Naive B cell (primary cell): ENCODE measurements around the gene NFATC3. TPM values are rescaled to one million over a fixed set of nuclear protein-coding genes. Genes with fewer than 3 reads are reported as not detected.
A peak's percentile ranks its signal among the peaks of the same experiment; 100 is the strongest.

Experiments used
- ATAC-seq, 2 donors: fragments of 150-1000 bp; cut with Tn5 transposase; 2 replicates each; pipeline ENCODE4 v1.10.0; 2021; ENCODE audit warnings: low read depth in 2 of 2, mild to moderate bottlenecking in 2 of 2, moderate library complexity in 2 of 2
- DNase-seq: peaks from one replicate; pipeline ENCODE4 v3.0.0; 2022
- H3K27ac Mint-ChIP-seq, 6 donors: one replicate each; pipeline ENCODE4 v1.8.0; 2020 to 2022; ENCODE audit warnings: mild to moderate bottlenecking in 6 of 6, mixed read lengths in 6 of 6, moderate library complexity in 5 of 6, inconsistent platforms in 2 of 6
- H3K27me3 Mint-ChIP-seq, 3 donors: one replicate each; pipeline ENCODE4 v1.8.0; 2021 to 2022; ENCODE audit warnings: mixed read lengths in 3 of 3, mild to moderate bottlenecking in 1 of 3
- H3K36me3 Mint-ChIP-seq, 2 donors: one replicate each; pipeline ENCODE4 v1.8.0; 2020 to 2022; ENCODE audit warnings: mixed read lengths in 2 of 2, inconsistent platforms in 1 of 2, mild to moderate bottlenecking in 1 of 2
- H3K4me1 Mint-ChIP-seq, 3 donors: one replicate each; pipeline ENCODE4 v1.8.0; 2020 to 2022; ENCODE audit warnings: mixed read lengths in 3 of 3, inconsistent platforms in 1 of 3, mild to moderate bottlenecking in 1 of 3, moderate library complexity in 1 of 3
- H3K4me3 Mint-ChIP-seq, 8 donors: one replicate each; pipeline ENCODE4 v1.8.0; 2020 to 2022; ENCODE audit warnings: mild to moderate bottlenecking in 8 of 8, mixed read lengths in 8 of 8, moderate library complexity in 8 of 8, inconsistent platforms in 2 of 8
- H3K9me3 Mint-ChIP-seq, 7 donors: one replicate each; pipeline ENCODE4 v1.8.0; 2020 to 2022; ENCODE audit warnings: mixed read lengths in 7 of 7, mild to moderate bottlenecking in 5 of 7, inconsistent platforms in 2 of 7, moderate library complexity in 1 of 7
- polyA plus RNA-seq, 6 donors: library from polyadenylated mRNA; unstranded; fragments of 300-500 nt; fragmentation: Illumina TruSeq; gene quantifications; one replicate each; pipeline ENCODE4 v1.2.3, GENCODE V29; 2021; ENCODE audit warnings: low read depth in 6 of 6

Gene NFATC3
- polyA plus RNA-seq, 6 donors from 2014 or later: 74.8 to 147 (median 96.7) TPM

- H3K4me1 Mint-ChIP-seq: peaks cover 31 to 50% (median 38%) of the 10 kb centered on the region in 3 donors
- DNase-seq (peak; percentile 46), ATAC-seq (peak; percentile 27 to 36)
- peak overlapping the region in 5 of 6 donors; percentile 50 to 95 (median 80) for H3K27ac Mint-ChIP-seq
- no peaks in the 10 kb centered on the region for H3K9me3 Mint-ChIP-seq
- peak overlapping the region; percentile 87 to 96 (median 94) for H3K4me3 Mint-ChIP-seq
- H3K27me3 Mint-ChIP-seq: no peaks in the 10 kb centered on the region
- H3K36me3 Mint-ChIP-seq: no peaks in the 10 kb centered on the region
Observed at GRCh38 chr16:68236137-68236825, 151.1 kb downstream of the NFATC3 start.

GRCh38 chr16:68236826-68237242 lies 151.7 kb downstream of the NFATC3 start:
- Mint-ChIP-seq H3K27me3 (no peaks in the 10 kb centered on the region), H3K4me1 (peaks cover 31 to 50% (median 38%) of the 10 kb centered on the region in 3 donors), H3K36me3 (no peaks in the 10 kb centered on the region), H3K27ac (peak overlapping the region in 5 of 6 donors; percentile 50 to 95 (median 80)), H3K4me3 (peak overlapping the region; percentile 87 to 96 (median 94)), H3K9me3 (no peaks in the 10 kb centered on the region)
- ATAC-seq: peak; percentile 22 to 23
- DNase-seq: no peak

GRCh38 chr16:68237243-68238028 lies 152.3 kb downstream of the NFATC3 start:
- Mint-ChIP-seq H3K9me3 (no peaks in the 10 kb centered on the region), H3K36me3 (no peaks in the 10 kb centered on the region), H3K4me1 (peaks cover 31 to 50% (median 38%) of the 10 kb centered on the region in 3 donors), H3K27me3 (no peaks in the 10 kb centered on the region), H3K27ac (peak overlapping the region in 4 of 6 donors; percentile 58 to 83 (median 74)), H3K4me3 (peak overlapping the region; percentile 87 to 96 (median 94))
- DNase-seq (peak; percentile 75), ATAC-seq (peak; percentile 67 to 72)

GRCh38 chr16:68238029-68238345 lies 152.8 kb downstream of the NFATC3 start:
- DNase-seq (no peak), ATAC-seq (peak in 1 of 2 donors; percentile 0)
- no peaks in the 10 kb centered on the region for H3K27me3 Mint-ChIP-seq
- peak overlapping the region; percentile 87 to 96 (median 94) for H3K4me3 Mint-ChIP-seq
- peak overlapping the region in 1 of 6 donors; percentile 68 for H3K27ac Mint-ChIP-seq
- no peaks in the 10 kb centered on the region for H3K36me3 Mint-ChIP-seq
- H3K4me1 Mint-ChIP-seq: peaks cover 31 to 50% (median 38%) of the 10 kb centered on the region in 3 donors
- no peaks in the 10 kb centered on the region for H3K9me3 Mint-ChIP-seq

- Mint-ChIP-seq H3K9me3 (no peaks in the 10 kb centered on the region), H3K27me3 (no peaks in the 10 kb centered on the region), H3K27ac (no peak overlapping the region), H3K4me3 (peak overlapping the region in 4 of 8 donors; percentile 12 to 100 (median 39)), H3K36me3 (peaks cover 0 to 3% of the 10 kb centered on the region in 2 donors), H3K4me1 (peaks cover 37 to 52% (median 40%) of the 10 kb centered on the region in 3 donors)
- no peak for ATAC-seq
- DNase-seq: no peak
Observed at GRCh38 chr16:68242085-68242484, 156.9 kb downstream of the NFATC3 start.

- Mint-ChIP-seq H3K4me3 (peak overlapping the region in 7 of 8 donors; percentile 58 to 100 (median 98)), H3K4me1 (peaks cover 38 to 55% (median 43%) of the 10 kb centered on the region in 3 donors), H3K27me3 (no peaks in the 10 kb centered on the region), H3K27ac (no peak overlapping the region), H3K9me3 (no peaks in the 10 kb centered on the region), H3K36me3 (peaks cover 0 to 3% of the 10 kb centered on the region in 2 donors)
- ATAC-seq: no peak
- no peak for DNase-seq
Observed at GRCh38 chr16:68242926-68243858, 158.0 kb downstream of the NFATC3 start.

GRCh38 chr16:68244481-68244902 lies 159.3 kb downstream of the NFATC3 start:
- peaks cover 35 to 45% (median 40%) of the 10 kb centered on the region in 3 donors for H3K4me1 Mint-ChIP-seq
- H3K27ac Mint-ChIP-seq: peak overlapping the region in 2 of 6 donors; percentile 54 to 84
- DNase-seq (no peak), ATAC-seq (no peak)
- no peaks in the 10 kb centered on the region for H3K27me3 Mint-ChIP-seq
- no peaks in the 10 kb centered on the region for H3K9me3 Mint-ChIP-seq
- H3K4me3 Mint-ChIP-seq: peak overlapping the region; percentile 98 to 100 (median 98)
- peaks cover 0 to 3% of the 10 kb centered on the region in 2 donors for H3K36me3 Mint-ChIP-seq

- Mint-ChIP-seq H3K27me3 (no peaks in the 10 kb centered on the region), H3K4me1 (peaks cover 31 to 41% (median 40%) of the 10 kb centered on the region in 3 donors), H3K36me3 (peaks cover 0 to 3% of the 10 kb centered on the region in 2 donors), H3K9me3 (no peaks in the 10 kb centered on the region), H3K4me3 (peak within 1 kb of the TSS; percentile 98 to 100 (median 98)), H3K27ac (peak within 1 kb of the TSS; percentile 42 to 84 (median 70))
- ATAC-seq (peak; percentile 96), DNase-seq (peak; percentile 92)
Observed at GRCh38 chr16:68244903-68245853, 160.0 kb downstream of the NFATC3 start, which contains the start of gene PLA2G15. Gene PLA2G15, plus strand, starts transcription at chr16:68245373. Its CDS starts 54 bp downstream, at chr16:68245427.

GRCh38 chr16:68246121-68246520 lies 161.0 kb downstream of the NFATC3 start:
- H3K4me3 Mint-ChIP-seq: peak overlapping the region; percentile 98 to 100 (median 98)
- H3K9me3 Mint-ChIP-seq: no peaks in the 10 kb centered on the region
- H3K27ac Mint-ChIP-seq: peak overlapping the region in 3 of 6 donors; percentile 33 to 84 (median 62)
- DNase-seq (no peak), ATAC-seq (no peak)
- peaks cover 31 to 45% (median 41%) of the 10 kb centered on the region in 3 donors for H3K4me1 Mint-ChIP-seq
- no peaks in the 10 kb centered on the region for H3K27me3 Mint-ChIP-seq
- peaks cover 0 to 3% of the 10 kb centered on the region in 2 donors for H3K36me3 Mint-ChIP-seq

GRCh38 chr16:68246666-68247065 lies 161.5 kb downstream of the NFATC3 start:
- ATAC-seq: no peak
- Mint-ChIP-seq H3K4me3 (peak overlapping the region in 6 of 8 donors; percentile 51 to 100 (median 98)), H3K27me3 (no peaks in the 10 kb centered on the region), H3K4me1 (peaks cover 33 to 50% (median 47%) of the 10 kb centered on the region in 3 donors), H3K27ac (peak overlapping the region in 1 of 6 donors; percentile 62), H3K36me3 (peaks cover 0 to 3% of the 10 kb centered on the region in 2 donors), H3K9me3 (no peaks in the 10 kb centered on the region)
- DNase-seq: no peak

- Mint-ChIP-seq H3K27ac (no peak overlapping the region), H3K4me3 (peak overlapping the region in 4 of 8 donors; percentile 15 to 100 (median 22)), H3K9me3 (no peaks in the 10 kb centered on the region), H3K4me1 (peaks cover 40 to 58% (median 54%) of the 10 kb centered on the region in 3 donors), H3K36me3 (peaks cover 0 to 3% of the 10 kb centered on the region in 2 donors), H3K27me3 (no peaks in the 10 kb centered on the region)
- DNase-seq: no peak
- no peak for ATAC-seq
Observed at GRCh38 chr16:68247400-68247799, 162.2 kb downstream of the NFATC3 start.

- H3K9me3 Mint-ChIP-seq: no peaks in the 10 kb centered on the region
- H3K4me1 Mint-ChIP-seq: peaks cover 45 to 63% (median 59%) of the 10 kb centered on the region in 3 donors
- H3K27ac Mint-ChIP-seq: peak overlapping the region in 1 of 6 donors; percentile 69
- no peak for ATAC-seq
- no peak for DNase-seq
- H3K4me3 Mint-ChIP-seq: peak overlapping the region in 3 of 8 donors; percentile 43 to 100 (median 65)
- H3K27me3 Mint-ChIP-seq: no peaks in the 10 kb centered on the region
- peaks cover 0 to 3% of the 10 kb centered on the region in 2 donors for H3K36me3 Mint-ChIP-seq
Observed at GRCh38 chr16:68247932-68248331, 162.8 kb downstream of the NFATC3 start.
